A549 (cell line): Measurements from ENCODE around the gene MAN1A2. TPM values are rescaled to one million over a fixed set of nuclear protein-coding genes. Genes with fewer than 3 reads are reported as not detected.

Experiments used
- ATAC-seq, 2 experiments: fragments of 200-7000 bp in 1 of 2; fragments of >200 bp in 1 of 2; cut with Nextera tagmentation in 1 of 2; cut with Tn5 transposase in 1 of 2; 3 replicates each; pipeline versions ENCODE4 v1.8.0 to v1.9.1; 2018 to 2020; ENCODE audit warnings: mild to moderate bottlenecking in 1 of 2, moderate library complexity in 1 of 2
- CTCF ChIA-PET: fragments of 300-600 bp; sonication (Branson Sonifier 250); formaldehyde crosslinking; extraction: SDS; loops from one replicate; lab custom pipeline; 2021; ENCODE audit warnings: antibody characterized with exemption, inconsistent platforms; lab: Yijun Ruan, JAX
- POLR2A ChIA-PET: fragments of 350-600 bp; formaldehyde crosslinking; extraction: SDS; loops from one replicate; lab custom pipeline; 2021; ENCODE audit warnings: antibody characterized with exemption, inconsistent platforms; lab: Yijun Ruan, JAX
- DNase-seq, 2 experiments: peaks; one replicate each; pipeline versions ENCODE4 v3.0.0 to v3.0.0-alpha.2; 2011 to 2016; ENCODE audit warnings: low read depth in 1 of 2, low spot score in 1 of 2
- FAIRE-seq: peaks from 2 replicates; lab custom pipeline; 2011; peaks lifted over from hg19 to GRCh38; lab: Jason Lieb, UNC
- H3K27ac ChIP-seq, 2 experiments: fragments of >200 bp; sonication (Bioruptor Twin); formaldehyde crosslinking; 3 replicates each; pipeline ENCODE4 v1.5.1; 2016 to 2017
- H3K4me1 ChIP-seq: fragments of >200 bp; sonication (Bioruptor Twin); formaldehyde crosslinking; 3 replicates; pipeline ENCODE4 v1.6.1; 2016
- H3K4me2 ChIP-seq: fragments of >200 bp; sonication (Bioruptor Twin); formaldehyde crosslinking; 3 replicates; pipeline ENCODE4 v1.6.1; 2016
- H3K4me3 ChIP-seq: fragments of >200 bp; sonication (Bioruptor Twin); formaldehyde crosslinking; 3 replicates; pipeline ENCODE4 v1.5.1; 2016
- H3K9me3 ChIP-seq: fragments of >200 bp; sonication (Bioruptor Twin); formaldehyde crosslinking; 3 replicates; pipeline ENCODE4 v1.6.1; 2016
- ESRRA ChIP-seq: fragments of 150-350 bp; IDR thresholded peaks from 2 replicates; pipeline ENCODE4 v1.6.1; 2014; ENCODE audit warnings: mild to moderate bottlenecking, low read length, borderline replicate concordance
- HOXB5 ChIP-seq: fragments of 250-450 bp; sonication (Bioruptor Pico); IDR thresholded peaks from 2 replicates; pipeline ENCODE4 v1.5.0; 2020; ENCODE audit warnings: mild to moderate bottlenecking, moderate library complexity
- POLR2A ChIP-seq: IDR thresholded peaks from 2 replicates; pipeline ENCODE4 v1.6.1; 2012; ENCODE audit warnings: mild to moderate bottlenecking, low read length
- SREBF2 ChIP-seq: fragments of 450-650 bp; IDR thresholded peaks from 2 replicates; pipeline ENCODE4 v1.6.1; 2014; ENCODE audit warnings: mild to moderate bottlenecking, moderate library complexity
- ZFP36 ChIP-seq: fragments of 450-650 bp; IDR thresholded peaks from 2 replicates; pipeline ENCODE4 v1.6.1; 2014; ENCODE audit warnings: borderline replicate concordance; ENCODE audit not compliant: partially characterized antibody
- ZNF302 ChIP-seq: fragments of 250-450 bp; sonication (Bioruptor Pico); IDR thresholded peaks from 2 replicates; pipeline ENCODE4 v1.9.0; 2021; ENCODE audit warnings: inconsistent platforms, mild to moderate bottlenecking, moderate library complexity
- WGBS: methylation state at CpG from one replicate; pipeline ENCODE4 v1.1.6; 2017; ENCODE audit errors: missing lambda C conversion rate; 5-methylcytosine and 5-hydroxymethylcytosine counted together
- polyA plus RNA-seq, 4 experiments: library from polyadenylated mRNA; depleted of rRNA in 3 of 4; stranded (reverse); fragments of >200 nt; fragmentation: RNase III in 1 of 4; extraction: RNeasy Plus Mini Kit Qiagen cat#74134 plus additional on column Dnase treatment in 1 of 4; gene quantifications; 2 replicates in 3 of 4; 3 replicates in 1 of 4; pipeline ENCODE4 v1.2.3, GENCODE V29; 2011 to 2017
- TF ChIP-seq, protein P1 (sequence below): fragments of 150-350 bp; IDR thresholded peaks from 2 replicates; pipeline ENCODE4 v1.6.1; 2014; ENCODE audit warnings: low read depth, mild to moderate bottlenecking, low read length
- TF ChIP-seq, protein P2 (sequence below): fragments of 250-450 bp; sonication (Bioruptor Pico); IDR thresholded peaks from 2 replicates; pipeline ENCODE4 v1.5.0; 2021; ENCODE audit warnings: mild to moderate bottlenecking, moderate library complexity, borderline replicate concordance

The MAN1A2 gene
- polyA plus RNA-seq, 2 of the 4 experiments (the other 2 are of a cell fraction) = 10.2 to 18.7 TPM

DNA sequence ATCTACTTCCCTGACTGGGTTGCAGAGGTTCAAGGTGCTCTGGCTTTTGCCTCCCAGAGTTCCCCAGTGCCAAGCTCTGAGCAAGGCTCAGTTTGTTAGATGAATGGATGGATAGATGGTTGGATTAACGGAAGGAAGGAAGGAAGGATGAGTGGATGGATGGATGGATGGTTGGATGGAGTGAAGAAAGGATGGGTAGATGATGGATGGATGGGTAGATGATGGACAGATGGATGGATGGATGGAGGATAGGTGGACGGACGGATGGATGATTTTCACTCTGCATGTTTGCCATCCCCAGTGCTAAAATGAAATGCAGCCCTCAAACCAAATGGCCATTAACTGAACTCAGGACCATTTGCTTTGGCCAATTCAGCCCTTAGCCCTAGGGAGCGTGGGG, 211.2 kb downstream of the MAN1A2 start:
- ATAC-seq (no peak), DNase-seq (no peak), FAIRE-seq (no peak)
- H3K4me1 ChIP-seq = no peaks in the 10 kb centered on the region
- TF ChIP-seq, protein P1, sequence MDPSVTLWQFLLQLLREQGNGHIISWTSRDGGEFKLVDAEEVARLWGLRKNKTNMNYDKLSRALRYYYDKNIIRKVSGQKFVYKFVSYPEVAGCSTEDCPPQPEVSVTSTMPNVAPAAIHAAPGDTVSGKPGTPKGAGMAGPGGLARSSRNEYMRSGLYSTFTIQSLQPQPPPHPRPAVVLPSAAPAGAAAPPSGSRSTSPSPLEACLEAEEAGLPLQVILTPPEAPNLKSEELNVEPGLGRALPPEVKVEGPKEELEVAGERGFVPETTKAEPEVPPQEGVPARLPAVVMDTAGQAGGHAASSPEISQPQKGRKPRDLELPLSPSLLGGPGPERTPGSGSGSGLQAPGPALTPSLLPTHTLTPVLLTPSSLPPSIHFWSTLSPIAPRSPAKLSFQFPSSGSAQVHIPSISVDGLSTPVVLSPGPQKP = no peak
- no peak for TF ChIP-seq SREBF2
- TF ChIP-seq HOXB5 (CRISPR knock-in tag) = no peak
- no peak for TF ChIP-seq ZFP36
- no peak for TF ChIP-seq ESRRA
- TF ChIP-seq, protein P2, sequence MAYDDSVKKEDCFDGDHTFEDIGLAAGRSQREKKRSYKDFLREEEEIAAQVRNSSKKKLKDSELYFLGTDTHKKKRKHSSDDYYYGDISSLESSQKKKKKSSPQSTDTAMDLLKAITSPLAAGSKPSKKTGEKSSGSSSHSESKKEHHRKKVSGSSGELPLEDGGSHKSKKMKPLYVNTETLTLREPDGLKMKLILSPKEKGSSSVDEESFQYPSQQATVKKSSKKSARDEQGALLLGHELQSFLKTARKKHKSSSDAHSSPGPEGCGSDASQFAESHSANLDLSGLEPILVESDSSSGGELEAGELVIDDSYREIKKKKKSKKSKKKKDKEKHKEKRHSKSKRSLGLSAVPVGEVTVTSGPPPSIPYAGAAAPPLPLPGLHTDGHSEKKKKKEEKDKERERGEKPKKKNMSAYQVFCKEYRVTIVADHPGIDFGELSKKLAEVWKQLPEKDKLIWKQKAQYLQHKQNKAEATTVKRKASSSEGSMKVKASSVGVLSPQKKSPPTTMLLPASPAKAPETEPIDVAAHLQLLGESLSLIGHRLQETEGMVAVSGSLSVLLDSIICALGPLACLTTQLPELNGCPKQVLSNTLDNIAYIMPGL (CRISPR knock-in tag) = no peak
- TF ChIP-seq POLR2A = no peak
- no peak for TF ChIP-seq ZNF302 (CRISPR knock-in tag)
- no peak overlapping the region for H3K4me3 ChIP-seq
- ChIA-PET CTCF (no interaction called here), POLR2A (no interaction called here)
- no peak overlapping the region for H3K4me2 ChIP-seq
- no peak overlapping the region for H3K27ac ChIP-seq
- no peaks in the 10 kb centered on the region for H3K9me3 ChIP-seq
- WGBS = 79% methylated on average over 4 of the region's 4 CpGs

Other genes with a start within 250 kb of the MAN1A2 start
- gene TRIM45, start 245.7 kb upstream of the MAN1A2 start, polyA plus RNA-seq (2011; rRNA removed) = 3.4 TPM in 2 replicates
- 2.1 to 3.0 TPM (median 2.9 TPM) in 3 replicates for gene TRIM45, start 245.7 kb upstream of the MAN1A2 start, polyA plus RNA-seq (2017; fragmentation: RNase III; extraction: RNeasy Plus Mini Kit Qiagen cat#74134 plus additional on column Dnase treatment)
- gene VTCN1, start 156.5 kb upstream of the MAN1A2 start, polyA plus RNA-seq (2011; rRNA removed) = 0.18 and 0.34 TPM in 2 replicates
- gene VTCN1, start 156.5 kb upstream of the MAN1A2 start, polyA plus RNA-seq (2017; fragmentation: RNase III; extraction: RNeasy Plus Mini Kit Qiagen cat#74134 plus additional on column Dnase treatment) = 0.04 to 0.18 TPM (median 0.16 TPM) in 3 replicates
- 0.17 and 0.26 TPM in 2 replicates for gene TENT5C, start 238.6 kb downstream of the MAN1A2 start, polyA plus RNA-seq (2011; rRNA removed)
- 0.08 to 0.14 TPM (median 0.11 TPM) in 3 replicates for gene TENT5C, start 238.6 kb downstream of the MAN1A2 start, polyA plus RNA-seq (2017; fragmentation: RNase III; extraction: RNeasy Plus Mini Kit Qiagen cat#74134 plus additional on column Dnase treatment)